GM12878 (cell line): ENCODE measurements around the gene FBXL16. TPM values are rescaled to one million over a fixed set of nuclear protein-coding genes. Genes with fewer than 3 reads are reported as not detected.

Experiments
- BACH1 ChIP-seq: fragments of 450-650 bp; IDR thresholded peaks from 2 replicates; pipeline ENCODE4 v1.6.1; 2017; ENCODE audit warnings: mild to moderate bottlenecking, borderline replicate concordance
- BCLAF1 ChIP-seq: fragments of 450-650 bp; IDR thresholded peaks from 2 replicates; pipeline ENCODE4 v1.6.1; 2017; ENCODE audit warnings: antibody characterized with exemption, mild to moderate bottlenecking, moderate library complexity
- BHLHE40 ChIP-seq, 2 experiments: fragments of 450-650 bp in 1 of 2; IDR thresholded peaks; 2 replicates each; pipeline ENCODE4 v1.6.1; 2011 to 2017; ENCODE audit warnings: low read depth in 2 of 2, borderline replicate concordance in 1 of 2, improper control_type of control experiment in 1 of 2, low read length in 1 of 2, mild to moderate bottlenecking in 1 of 2
- BMI1 ChIP-seq: fragments of 450-650 bp; IDR thresholded peaks from 2 replicates; pipeline ENCODE4 v1.6.1; 2016; ENCODE audit warnings: mild to moderate bottlenecking, moderate library complexity, borderline replicate concordance
- DPF2 ChIP-seq: fragments of 450-650 bp; IDR thresholded peaks from 2 replicates; pipeline ENCODE4 v1.6.1; 2017; ENCODE audit warnings: mild to moderate bottlenecking
- ELK1 ChIP-seq: IDR thresholded peaks from 2 replicates; pipeline ENCODE4 v1.6.1; 2012; ENCODE audit warnings: low read depth, low read length, improper control_type of control experiment
- HDAC2 ChIP-seq: fragments of 200-600 bp; sonication (generic); IDR thresholded peaks from 2 replicates; pipeline ENCODE4 v1.6.1; 2017
- IKZF1 ChIP-seq: fragments of 450-650 bp; conservative IDR thresholded peaks from 2 replicates; pipeline ENCODE4 v1.6.1; 2017; ENCODE audit warnings: antibody characterized with exemption, mild to moderate bottlenecking
- LARP7 ChIP-seq: fragments of 450-650 bp; IDR thresholded peaks from 2 replicates; pipeline ENCODE4 v1.6.1; 2017; ENCODE audit warnings: mild to moderate bottlenecking
- MLLT1 ChIP-seq: fragments of 450-650 bp; IDR thresholded peaks from 2 replicates; pipeline ENCODE4 v1.6.1; 2016; ENCODE audit warnings: mild to moderate bottlenecking
- MTA3 ChIP-seq: IDR thresholded peaks from 2 replicates; pipeline ENCODE4 v1.6.1; 2012; ENCODE audit warnings: low read length, inconsistent platforms, borderline replicate concordance
- MXI1 ChIP-seq: fragments of 150-350 bp; IDR thresholded peaks from 2 replicates; pipeline ENCODE4 v1.6.1; 2011; ENCODE audit warnings: low read depth, mild to moderate bottlenecking, inconsistent platforms, low read length, improper control_type of control experiment
- MYC ChIP-seq: IDR thresholded peaks from 2 replicates; pipeline ENCODE4 v1.6.1; 2011; ENCODE audit warnings: mild to moderate bottlenecking, low read length, moderate library complexity, inconsistent platforms; ENCODE audit not compliant: insufficient read depth, insufficient replicate concordance, insufficient read length, severe bottlenecking
- POLR2A ChIP-seq: IDR thresholded peaks from 2 replicates; pipeline ENCODE4 v1.6.1; 2011; ENCODE audit warnings: low read depth, mild to moderate bottlenecking, low read length
- RUNX3 ChIP-seq: IDR thresholded peaks from 2 replicates; pipeline ENCODE4 v1.6.1; 2012; ENCODE audit warnings: low read length, inconsistent platforms
- SIN3A ChIP-seq: IDR thresholded peaks from 2 replicates; pipeline ENCODE4 v1.6.1; 2012; ENCODE audit warnings: low read depth, low read length, improper control_type of control experiment
- SKIL ChIP-seq: fragments of 450-650 bp; IDR thresholded peaks from 2 replicates; pipeline ENCODE4 v1.6.1; 2017; ENCODE audit warnings: mild to moderate bottlenecking, low read depth, inconsistent platforms; ENCODE audit not compliant: poor library complexity, severe bottlenecking
- ZNF687 ChIP-seq: fragments of 450-650 bp; IDR thresholded peaks from 2 replicates; pipeline ENCODE4 v1.6.1; 2017; ENCODE audit warnings: mild to moderate bottlenecking, moderate library complexity
- polyA plus RNA-seq, 11 experiments: library from polyadenylated mRNA; depleted of rRNA in 4 of 11; unstranded in 6 of 11; stranded (reverse) in 5 of 11; fragments of >200 nt; fragmentation: Nextera tagmentation in 4 of 11; fragmentation: Illumina TruSeq in 1 of 11; extraction: Ambion mirVana in 4 of 11; extraction: Trizol in 1 of 11; gene quantifications; 1 replicate in 1 of 11; 2 replicates in 10 of 11; pipeline versions ENCODE4 v1.2.1 to v1.2.3, GENCODE V29; 2011 to 2016; ENCODE audit warnings: inconsistent platforms in 2 of 11, missing spikeins in 2 of 11, low read depth in 1 of 11
- total RNA-seq, 4 experiments: library from RNA; depleted of rRNA in 3 of 4; stranded (reverse); fragments of >200 nt in 3 of 4; fragmentation: Illumina TruSeq in 1 of 4; extraction: Trizol in 1 of 4; gene quantifications; 2 replicates each; pipeline versions ENCODE4 v1.2.1 to v1.2.3, GENCODE V29; 2013 to 2021

FBXL16 gene
- total and polyA plus RNA-seq, 10 of the 15 experiments (the other 5 are each of a cell fraction or from before 2014, with no cell fraction given): 0.13 to 1.4 (median 0.24) TPM

- no peak for TF ChIP-seq SKIL
- TF ChIP-seq BMI1: no peak
- TF ChIP-seq BHLHE40 (IDR thresholded peaks at IDR 0.05; ENCODE audit: borderline replicate concordance in 1 of 2, low read depth in 2 of 2, low read length in 1 of 2): peak in 1 of 2 experiments; percentile 71; a peak in 2 of 4 replicates
- peak; percentile 51; the same call in 1 of the 2 replicates for TF ChIP-seq MLLT1
- TF ChIP-seq SIN3A: 0 out of 2 replicates have a peak, but pooled peaks have one; percentile 27
- no peak for TF ChIP-seq ELK1
- no peak for TF ChIP-seq HDAC2
- no peak for TF ChIP-seq BCLAF1
- TF ChIP-seq MYC: peak; percentile 48
- TF ChIP-seq MTA3: no peak
- TF ChIP-seq DPF2: peak; percentile 79
- peak; percentile 86 for TF ChIP-seq POLR2A
- TF ChIP-seq RUNX3: no peak
- peak; percentile 90 for TF ChIP-seq LARP7
- TF ChIP-seq MXI1: peak; percentile 78; the same call in 1 of the 2 replicates
- TF ChIP-seq ZNF687: peak; percentile 98
- peak; percentile 73 for TF ChIP-seq IKZF1
- TF ChIP-seq BACH1: peak; percentile 83
These were observed 10.1 kb downstream of the FBXL16 start (continued) for GRCh38 chr16:695355-696089.
